ENCODE results near the gene PARD3.

PARD3 gene

DNA sequence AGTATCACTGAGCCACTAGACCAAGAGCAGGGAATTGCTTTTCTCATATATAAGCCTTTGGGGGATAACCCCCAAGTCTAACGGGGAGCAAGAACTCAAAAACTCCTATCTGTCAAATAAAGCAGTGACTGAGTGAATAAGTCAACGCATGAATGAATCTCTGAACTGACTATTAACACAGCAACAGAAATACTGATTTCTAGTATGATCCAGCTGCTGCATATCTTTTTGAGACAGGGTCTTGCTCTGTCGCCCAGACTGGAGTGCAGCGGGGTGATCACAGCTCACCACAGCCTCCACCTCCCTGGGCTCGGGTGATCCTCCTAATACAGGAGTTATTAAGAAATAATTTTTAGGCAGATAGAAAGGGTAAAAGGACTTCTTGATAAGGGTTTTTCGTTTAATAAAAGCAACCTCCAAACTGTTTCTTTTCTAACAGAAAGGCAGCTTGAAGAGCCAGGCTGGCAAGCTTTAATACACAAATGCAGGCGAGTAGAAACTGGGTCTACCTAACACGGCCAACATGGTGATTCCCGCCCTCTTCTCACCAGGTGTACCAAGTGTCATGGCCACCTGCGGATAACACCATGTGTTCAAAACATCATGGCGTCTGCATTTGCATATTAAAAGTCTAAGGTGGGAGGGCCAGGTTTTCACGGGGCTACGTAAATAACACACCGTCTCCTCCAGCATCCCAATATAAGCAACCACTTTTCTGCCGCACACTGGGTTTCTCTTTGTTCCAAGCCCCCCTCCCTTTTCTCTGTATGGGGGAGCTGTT is 631.9 kb downstream of the PARD3 start:
- DNase-seq (ENCODE audit: low spot score) = no peak

GRCh38 chr10:34181553-34182300 is 633.4 kb downstream of the PARD3 start:
- DNase-seq (ENCODE audit: low spot score) = no peak

GRCh38 chr10:34180749-34181148 is 634.3 kb downstream of the PARD3 start:
- DNase-seq (ENCODE audit: low spot score) = no peak

DNA sequence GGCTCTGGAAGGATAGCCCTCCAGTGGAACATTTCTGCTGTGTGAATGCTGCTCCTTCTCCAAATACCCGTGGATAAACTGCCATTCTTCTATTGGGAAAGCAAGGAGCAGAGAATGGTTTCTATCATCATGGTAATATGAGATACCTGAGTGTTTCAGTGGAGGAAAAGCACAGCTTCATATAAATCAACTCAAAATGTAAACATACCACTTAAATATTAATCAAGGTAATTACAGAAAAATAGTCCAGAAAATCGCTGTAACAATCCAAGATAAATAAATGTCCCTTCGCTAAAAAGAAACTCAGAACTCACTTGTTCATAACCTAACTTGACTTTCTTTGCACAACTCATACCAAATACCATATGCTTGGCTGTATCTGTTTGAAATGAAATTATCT is 635.8 kb downstream of the PARD3 start:
- DNase-seq (ENCODE audit: low spot score) = no peak

DNA sequence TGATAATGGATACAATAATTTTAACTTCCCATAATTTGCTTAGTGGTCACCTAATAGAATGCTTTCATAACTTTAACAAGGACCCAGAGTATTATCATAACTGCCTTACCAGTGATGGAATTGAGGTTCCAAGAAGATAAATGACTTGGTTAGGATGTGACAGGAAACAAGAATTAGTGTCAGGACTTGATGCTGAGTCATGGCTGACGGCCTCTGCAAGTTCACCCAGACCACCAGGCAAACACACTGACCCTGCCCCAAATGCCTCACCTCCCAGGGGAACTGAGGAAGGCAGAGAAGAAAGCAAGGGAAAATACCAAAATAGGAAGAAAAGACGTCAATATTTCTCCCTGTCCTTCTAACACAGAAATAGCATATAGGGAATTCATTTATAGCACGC is 636.3 kb downstream of the PARD3 start:
- no peak for DNase-seq (ENCODE audit: low spot score)

DNA sequence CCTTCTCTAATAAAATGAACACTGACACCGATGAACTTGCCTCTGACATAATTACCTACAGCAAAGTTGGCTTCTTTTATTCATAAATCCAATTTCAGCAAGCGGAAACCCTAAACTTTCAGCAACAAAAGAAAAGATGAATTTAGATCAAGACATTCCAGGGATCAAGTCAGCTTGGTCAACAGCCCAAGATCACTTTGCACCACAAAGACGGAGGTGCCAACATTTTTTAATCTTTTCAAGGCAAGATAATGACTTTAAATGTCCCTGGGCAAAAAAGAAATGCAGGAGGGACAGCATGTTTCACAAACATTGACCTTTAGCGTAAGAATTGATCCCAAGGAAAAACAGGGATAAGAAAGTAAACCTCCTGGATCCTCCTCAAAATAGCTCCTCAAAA is 636.9 kb downstream of the PARD3 start:
- DNase-seq (ENCODE audit: low spot score) = no peak

DNA sequence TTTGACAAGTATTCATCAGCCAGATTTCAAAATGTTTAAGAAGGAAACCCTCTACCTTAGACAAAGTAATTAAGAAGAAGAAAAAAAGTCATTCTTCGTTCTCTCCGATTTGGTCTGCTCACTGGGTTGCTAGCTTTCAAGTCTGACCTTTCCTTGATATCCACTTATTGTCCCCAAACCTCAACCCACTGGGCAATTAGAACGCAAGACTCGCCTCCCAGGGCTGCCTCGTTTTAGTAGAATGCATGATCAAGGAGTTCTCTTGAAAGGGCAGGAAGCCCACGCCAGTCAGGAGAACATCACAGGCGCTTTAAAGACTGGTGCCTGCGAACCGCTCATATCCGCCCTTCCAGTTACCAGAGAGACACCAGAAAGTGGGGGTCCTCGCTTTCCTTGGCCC is 637.7 kb downstream of the PARD3 start:
- DNase-seq (ENCODE audit: low spot score) = no peak

- DNase-seq (ENCODE audit: low spot score) = no peak
Observed at GRCh38 chr10:34176351-34176750, 638.7 kb downstream of the PARD3 start.

- no peak for DNase-seq (ENCODE audit: low spot score)
Observed at GRCh38 chr10:34175121-34175520, 640.0 kb downstream of the PARD3 start.

- no peak for DNase-seq (ENCODE audit: low spot score)
Observed at GRCh38 chr10:34172936-34173533, 642.1 kb downstream of the PARD3 start.

GRCh38 chr10:34171957-34172527 is 643.1 kb downstream of the PARD3 start:
- no peak for DNase-seq (ENCODE audit: low spot score)

DNA sequence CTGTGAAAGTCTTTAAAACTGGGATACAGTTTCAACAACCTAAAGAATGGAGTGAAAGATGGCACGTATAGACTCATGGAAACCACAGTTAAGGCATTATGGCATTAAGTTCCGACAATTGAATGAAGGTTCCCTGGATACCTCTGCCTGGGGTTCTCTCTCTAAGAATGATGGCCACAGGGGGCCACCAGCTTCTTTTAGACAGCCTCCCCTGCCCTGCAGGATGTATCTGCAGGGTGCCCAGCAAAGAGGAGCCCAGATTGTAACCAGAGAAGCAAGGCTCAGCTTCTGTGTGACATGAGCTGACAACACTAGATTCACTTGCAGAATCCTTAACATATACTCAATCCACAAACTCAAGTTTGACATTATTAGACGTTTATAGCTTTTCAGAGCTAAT is 645.4 kb downstream of the PARD3 start:
- DNase-seq (ENCODE audit: low spot score) = no peak

DNA sequence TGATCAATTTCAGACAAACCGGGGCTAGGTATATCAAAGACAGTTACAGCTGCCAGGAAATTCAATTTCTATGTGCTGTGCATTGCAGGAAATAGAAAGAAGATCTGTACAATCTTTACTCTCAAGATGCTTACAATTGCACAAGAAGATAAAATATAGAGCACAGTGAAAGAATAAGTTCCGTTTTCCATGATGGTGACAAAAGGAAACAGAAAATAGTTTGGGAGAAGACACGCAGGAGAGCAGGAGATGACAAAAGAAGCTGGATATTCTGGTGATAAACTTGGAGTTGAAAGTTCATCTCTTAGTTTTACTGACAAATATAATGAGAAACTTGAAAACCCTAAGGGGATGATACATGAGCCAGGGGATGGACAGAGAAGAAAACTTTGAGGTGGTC is 646.0 kb downstream of the PARD3 start:
- DNase-seq (ENCODE audit: low spot score) = no peak

DNA sequence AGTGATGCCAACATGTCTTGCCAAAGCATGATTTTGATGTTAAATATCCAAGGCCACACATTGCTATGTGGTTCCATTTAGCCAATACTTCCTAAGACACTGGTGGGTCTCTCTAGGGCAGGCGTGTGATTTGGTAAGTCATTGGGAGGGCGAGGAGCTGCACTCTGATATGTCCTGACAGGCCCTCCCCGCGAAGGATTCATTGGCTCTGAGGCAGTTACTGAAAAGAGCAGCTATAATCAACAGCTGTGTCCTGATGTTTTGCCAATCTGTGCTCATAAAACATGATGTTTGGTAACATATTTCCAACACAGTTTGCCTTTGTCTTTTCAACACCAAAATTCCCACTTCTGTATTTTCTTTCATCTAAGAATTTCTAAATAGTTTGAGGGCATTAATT is 646.7 kb downstream of the PARD3 start:
- no peak for DNase-seq (ENCODE audit: low spot score)

GRCh38 chr10:34166823-34167222 is 648.3 kb downstream of the PARD3 start:
- DNase-seq (ENCODE audit: low spot score) = no peak

GRCh38 chr10:34166354-34166753 is 648.7 kb downstream of the PARD3 start:
- DNase-seq (ENCODE audit: low spot score) = no peak

DNA sequence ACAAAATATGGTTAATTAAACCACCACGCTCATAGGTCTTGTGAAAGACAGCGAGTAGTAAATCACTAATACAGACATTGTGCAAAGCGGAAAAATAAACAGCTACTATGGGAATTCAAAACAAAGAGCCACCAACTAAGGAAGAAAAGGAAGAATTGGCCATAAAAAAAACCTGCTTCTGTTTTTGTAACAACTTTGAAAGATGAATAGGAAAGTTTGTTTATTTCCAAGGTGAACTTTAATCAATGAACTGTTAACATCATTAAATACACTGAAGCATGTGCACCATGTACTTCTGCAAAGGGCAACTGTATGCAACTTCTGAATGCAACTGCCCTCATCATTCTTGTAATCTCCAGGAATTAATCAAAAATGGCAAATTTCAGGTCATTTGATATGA is 651.1 kb downstream of the PARD3 start:
- no peak for DNase-seq (ENCODE audit: low spot score)

GRCh38 chr10:34163075-34163905 is 651.8 kb downstream of the PARD3 start:
- DNase-seq (ENCODE audit: low spot score) = no peak

DNA sequence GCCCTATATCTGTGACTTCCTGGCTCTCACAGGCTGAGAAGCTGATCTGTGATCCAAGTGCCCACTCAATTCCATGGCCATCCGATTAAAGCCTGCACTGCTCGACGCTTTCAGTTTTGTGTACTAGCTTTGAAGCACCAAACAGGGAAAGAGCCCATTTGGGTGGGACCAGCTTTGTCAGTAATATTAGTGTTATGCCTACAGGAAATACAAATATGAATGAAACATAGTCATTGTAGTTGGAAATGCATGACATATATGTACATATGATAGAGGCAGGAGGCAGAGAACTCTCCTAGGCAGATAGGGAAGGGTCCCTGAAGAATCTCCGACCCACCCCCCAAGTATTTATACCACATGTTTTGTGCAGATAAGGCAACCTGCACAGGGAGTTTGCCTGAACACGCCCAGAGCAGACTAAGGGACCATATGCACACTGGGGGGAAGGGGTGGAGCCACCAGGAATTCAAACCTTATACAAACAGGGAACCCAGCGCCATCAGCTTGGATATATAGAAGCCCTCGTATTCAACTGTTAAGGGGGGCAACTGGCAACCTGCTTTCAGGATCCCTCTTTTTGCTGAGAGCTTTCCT is 653.2 kb downstream of the PARD3 start:
- no peak for DNase-seq (ENCODE audit: low spot score)

DNA sequence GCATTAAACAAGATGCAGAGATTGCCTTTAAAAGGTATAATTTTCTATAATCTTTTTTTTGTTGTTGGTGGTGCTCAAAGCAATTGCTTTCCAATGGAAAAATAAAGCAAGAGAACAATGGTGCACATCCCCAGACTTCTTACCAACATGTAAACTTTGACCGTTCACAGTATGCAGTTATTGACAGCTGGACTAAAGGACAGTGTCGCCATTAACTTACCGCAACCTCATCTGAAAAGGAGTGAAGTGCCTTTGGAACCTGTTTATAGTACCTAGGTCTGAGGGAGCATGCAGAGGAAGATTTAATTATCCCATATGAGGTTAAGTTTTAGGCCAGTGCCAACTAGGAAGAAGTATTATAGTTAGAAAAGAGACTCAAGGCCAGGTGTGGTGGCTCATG is 654.5 kb downstream of the PARD3 start:
- no peak for DNase-seq (ENCODE audit: low spot score)

DNA sequence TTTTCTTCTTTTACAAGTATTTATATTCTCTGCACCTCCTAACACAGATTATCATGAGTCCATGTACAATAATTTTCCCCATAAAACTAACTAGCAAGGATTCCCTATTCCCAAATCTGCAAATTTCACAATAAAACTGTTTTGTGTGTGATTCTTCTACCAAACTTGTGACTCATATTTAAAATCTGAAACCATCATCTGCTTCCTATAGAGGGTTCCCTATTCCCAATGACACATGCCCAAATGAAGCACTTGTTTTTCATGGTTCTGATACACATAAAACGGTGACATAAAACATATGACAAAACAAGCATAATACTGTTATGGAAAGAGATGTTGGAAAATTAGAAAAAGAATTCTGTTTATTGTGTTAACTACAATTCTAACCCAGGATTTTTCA is 657.6 kb downstream of the PARD3 start:
- no peak for DNase-seq (ENCODE audit: low spot score)

Data from SW480 (cell line).